Effector memory CD4-positive, alpha-beta T cell (primary cell): ENCODE results near the gene GBGT1.

ENCODE experiments used
- DNase-seq, 3 donors: peaks; one replicate each; pipeline ENCODE4 v3.0.0-alpha.2; 2020
- H3K27ac ChIP-seq: 2 replicates; pipeline ENCODE4 v1.7.0; 2013; ENCODE audit warnings: mild to moderate bottlenecking, low read length, moderate library complexity; ENCODE audit not compliant: insufficient read depth, poor library complexity, severe bottlenecking
- H3K27me3 ChIP-seq: replicated peaks from 2 replicates; pipeline ENCODE4 v1.7.0; 2013; ENCODE audit warnings: mild to moderate bottlenecking, low read length; ENCODE audit not compliant: insufficient read depth, control insufficient read depth, poor library complexity, severe bottlenecking
- H3K36me3 ChIP-seq: 2 replicates; pipeline ENCODE4 v1.7.0; 2013; ENCODE audit warnings: mild to moderate bottlenecking, low read length, moderate library complexity; ENCODE audit not compliant: control insufficient read depth, insufficient read depth
- H3K4me1 ChIP-seq: 2 replicates; pipeline ENCODE4 v1.7.0; 2013; ENCODE audit warnings: low read length, mild to moderate bottlenecking; ENCODE audit not compliant: control insufficient read depth, insufficient read depth, poor library complexity, severe bottlenecking
- H3K4me3 ChIP-seq: 2 replicates; pipeline ENCODE4 v1.7.0; 2013; ENCODE audit warnings: low read length, low read depth, mild to moderate bottlenecking; ENCODE audit not compliant: insufficient read depth, poor library complexity, severe bottlenecking
- H3K9me3 ChIP-seq: 2 replicates; pipeline ENCODE4 v1.7.0; 2013; ENCODE audit warnings: mild to moderate bottlenecking, low read length, moderate library complexity; ENCODE audit not compliant: control insufficient read depth

The GBGT1 gene

DNA sequence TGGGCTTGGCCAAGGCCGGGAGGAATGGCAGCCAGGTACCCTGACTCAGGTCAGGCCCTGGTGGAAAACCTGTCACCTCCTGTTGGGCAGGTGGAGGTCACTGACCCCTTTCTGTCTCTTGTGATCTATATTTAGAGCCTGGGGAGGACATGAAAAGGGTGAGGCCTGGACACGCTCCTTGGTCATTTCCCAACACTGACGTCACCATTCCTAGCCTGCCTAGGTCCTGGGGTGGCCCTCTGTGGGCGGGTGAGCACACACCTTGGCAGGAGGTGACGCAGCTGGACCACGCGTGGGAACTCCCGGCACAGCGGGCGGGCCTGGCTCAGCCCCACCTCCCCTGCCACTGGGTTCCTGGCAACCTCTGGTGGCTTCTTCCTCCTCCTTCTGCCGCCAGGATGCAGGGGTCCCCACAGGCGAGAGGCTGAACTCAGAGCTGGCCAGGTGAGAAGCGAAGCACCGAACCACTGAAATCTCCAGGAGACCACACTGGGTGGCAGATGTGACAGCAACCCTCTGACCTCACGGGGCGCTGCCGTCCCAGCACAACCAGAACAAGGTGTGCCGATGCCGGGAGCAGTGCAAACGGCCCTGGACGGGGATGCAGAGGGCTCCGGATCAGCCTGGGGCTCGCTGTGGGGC is 36.3 kb downstream of the GBGT1 start:
- peaks cover 73% of the 10 kb centered on the region for H3K4me1 ChIP-seq
- H3K9me3 ChIP-seq: no peaks in the 10 kb centered on the region
- H3K36me3 ChIP-seq: no peaks in the 10 kb centered on the region
- peak overlapping the region; percentile 23 for H3K4me3 ChIP-seq
- no peaks in the 10 kb centered on the region for H3K27me3 ChIP-seq
- H3K27ac ChIP-seq: peak overlapping the region; percentile 99
- DNase-seq: peak; percentile 66 to 75 (median 68)

GRCh38 chr9:133126697-133127339 is 36.9 kb downstream of the GBGT1 start:
- H3K27ac ChIP-seq: peak overlapping the region; percentile 99
- no peak overlapping the region for H3K4me3 ChIP-seq
- H3K27me3 ChIP-seq: no peaks in the 10 kb centered on the region
- no peaks in the 10 kb centered on the region for H3K36me3 ChIP-seq
- peaks cover 72% of the 10 kb centered on the region for H3K4me1 ChIP-seq
- no peaks in the 10 kb centered on the region for H3K9me3 ChIP-seq
- DNase-seq: no peak

DNA sequence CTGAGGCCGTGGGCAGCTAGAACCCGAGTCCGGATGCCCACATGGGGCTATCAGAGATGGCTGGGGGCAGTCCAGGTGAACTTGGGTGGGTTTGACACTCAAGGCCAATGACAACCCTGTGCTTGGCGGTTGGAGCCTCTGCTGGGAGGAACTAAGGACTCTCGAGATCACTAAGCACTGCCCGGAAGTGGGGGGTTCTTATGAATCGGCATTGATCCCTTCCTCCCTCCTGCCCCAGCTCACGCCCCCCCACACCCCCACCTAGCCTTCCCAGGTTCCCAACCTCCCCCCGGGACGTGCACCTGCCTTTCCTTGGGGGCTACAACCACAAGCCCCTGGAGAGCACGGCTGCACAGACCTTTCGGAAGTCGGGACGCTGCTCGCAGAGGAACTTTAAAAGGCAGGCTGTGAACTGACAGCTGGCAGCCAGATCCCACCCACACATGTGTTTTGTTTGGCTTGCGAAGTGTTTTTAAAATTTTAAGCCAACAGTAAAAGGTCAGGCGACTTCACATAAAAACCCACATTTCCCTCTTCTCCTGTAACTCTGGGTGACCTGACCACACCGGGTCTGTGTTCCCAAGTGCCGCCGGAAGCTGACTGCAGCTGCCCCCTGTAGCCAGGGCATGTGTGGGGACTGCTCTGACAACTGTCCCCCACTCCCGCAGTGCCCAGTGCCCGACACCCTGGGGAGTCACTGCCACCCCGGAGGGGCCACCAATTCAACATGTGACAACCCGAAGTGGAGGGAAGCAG is 37.6 kb downstream of the GBGT1 start:
- Histone ChIP-seq H3K27me3 (no peaks in the 10 kb centered on the region), H3K27ac (peak overlapping the region; percentile 99), H3K4me1 (peaks cover 71% of the 10 kb centered on the region), H3K9me3 (no peaks in the 10 kb centered on the region), H3K4me3 (no peak overlapping the region), H3K36me3 (no peaks in the 10 kb centered on the region)
- no peak for DNase-seq

- Histone ChIP-seq H3K4me1 (peaks cover 64% of the 10 kb centered on the region), H3K9me3 (no peaks in the 10 kb centered on the region), H3K27me3 (no peaks in the 10 kb centered on the region), H3K36me3 (no peaks in the 10 kb centered on the region), H3K4me3 (no peak overlapping the region), H3K27ac (peak overlapping the region; percentile 52)
- DNase-seq: no peak
These were observed 38.8 kb downstream of the GBGT1 start for GRCh38 chr9:133124907-133125275.

DNA sequence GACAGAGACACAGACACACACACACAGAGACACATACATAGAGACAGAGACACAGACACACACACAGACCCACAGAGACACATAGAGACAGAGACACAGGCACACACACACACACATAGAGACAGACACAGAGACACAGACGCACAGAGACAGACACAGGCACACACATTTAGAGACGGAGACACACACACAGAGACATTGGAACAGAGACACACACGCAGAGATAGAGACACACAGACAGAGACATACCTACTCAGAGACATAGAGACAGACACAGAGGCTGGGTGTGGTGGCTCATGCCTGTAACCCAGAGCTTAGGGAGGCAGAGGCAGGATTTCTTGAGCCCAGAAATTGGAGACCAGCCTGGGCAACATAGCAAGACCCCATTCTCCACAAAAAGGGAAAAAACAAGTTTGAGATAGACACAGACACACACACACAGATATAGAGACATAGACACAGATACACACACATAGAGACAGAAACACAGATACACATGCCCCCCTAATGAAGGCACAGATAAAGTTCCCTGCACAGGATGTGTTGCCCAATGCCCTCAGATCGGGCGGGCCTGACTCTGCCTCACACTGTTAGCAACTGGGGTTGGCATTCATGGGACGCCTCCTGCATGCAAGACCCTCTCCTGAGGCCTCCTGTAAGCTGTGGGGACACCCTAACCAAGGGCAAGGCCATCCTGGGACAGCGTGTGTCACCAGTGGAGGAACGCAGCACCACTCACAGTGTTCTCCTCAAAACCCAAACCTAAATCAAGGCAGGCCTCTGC is 39.4 kb downstream of the GBGT1 start:
- H3K4me3 ChIP-seq: no peak overlapping the region
- peaks cover 63% of the 10 kb centered on the region for H3K4me1 ChIP-seq
- no peaks in the 10 kb centered on the region for H3K36me3 ChIP-seq
- DNase-seq: no peak
- H3K27me3 ChIP-seq: no peaks in the 10 kb centered on the region
- peak overlapping the region; percentile 52 for H3K27ac ChIP-seq
- no peaks in the 10 kb centered on the region for H3K9me3 ChIP-seq

DNA sequence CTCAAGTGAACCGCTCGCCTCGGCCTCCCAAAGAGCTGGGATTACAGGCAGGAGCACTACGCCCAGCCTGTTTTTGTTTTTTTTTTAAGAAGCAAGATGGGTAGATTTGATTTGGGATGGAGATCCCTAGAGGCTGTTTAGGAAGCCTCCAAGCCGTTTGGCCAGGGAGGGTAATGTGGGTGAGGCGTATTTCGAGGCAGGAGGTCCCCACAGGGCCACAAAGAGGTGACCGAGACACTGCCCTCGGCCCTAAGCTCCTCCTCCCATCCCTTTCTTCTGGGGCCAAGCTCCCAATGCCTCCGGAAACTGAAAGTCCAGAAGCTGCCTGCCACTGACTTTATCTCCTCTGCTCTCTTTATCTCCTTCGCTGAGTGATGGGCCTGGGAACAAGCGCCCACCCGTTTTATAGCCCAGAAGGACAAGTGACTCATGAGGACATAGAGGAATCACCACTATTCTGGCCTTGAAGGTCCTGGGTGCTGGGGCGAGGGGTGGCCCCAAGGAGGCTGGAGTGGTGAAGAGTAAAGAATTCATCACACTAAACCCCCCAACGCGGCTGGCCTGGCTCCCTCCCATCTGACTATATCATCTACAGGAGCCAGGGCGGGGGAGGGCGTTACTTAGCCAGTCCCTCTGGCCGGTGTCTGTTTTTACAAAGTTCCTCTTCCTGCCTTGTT is 40.6 kb downstream of the GBGT1 start:
- Histone ChIP-seq H3K27ac (peak overlapping the region; percentile 95), H3K36me3 (no peaks in the 10 kb centered on the region), H3K9me3 (no peaks in the 10 kb centered on the region), H3K27me3 (no peaks in the 10 kb centered on the region), H3K4me1 (peaks cover 54% of the 10 kb centered on the region), H3K4me3 (no peak overlapping the region)
- DNase-seq: no peak

DNA sequence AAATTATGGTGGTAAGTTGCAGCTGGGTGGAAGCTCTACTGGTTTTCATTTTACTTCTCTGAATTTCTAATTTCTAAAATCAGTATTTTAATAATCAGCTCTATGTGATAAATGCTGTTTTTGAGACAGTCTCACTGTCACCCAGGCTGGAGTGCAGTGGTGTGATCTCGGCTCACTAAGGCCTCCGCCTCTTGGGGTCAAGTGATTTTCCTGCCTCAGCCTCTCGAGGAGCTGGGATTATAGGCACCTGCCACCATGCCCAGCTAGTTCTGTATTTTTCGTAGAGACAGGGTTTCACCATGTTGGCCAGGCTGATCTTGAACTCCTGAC is 41.1 kb downstream of the GBGT1 start:
- no peak overlapping the region for H3K4me3 ChIP-seq

GRCh38 chr9:133121915-133122550 is 41.7 kb downstream of the GBGT1 start:
- no peaks in the 10 kb centered on the region for H3K9me3 ChIP-seq
- H3K27ac ChIP-seq: peak overlapping the region; percentile 95
- DNase-seq: no peak
- H3K4me3 ChIP-seq: peak overlapping the region; percentile 35
- no peaks in the 10 kb centered on the region for H3K36me3 ChIP-seq
- H3K27me3 ChIP-seq: no peaks in the 10 kb centered on the region
- peaks cover 50% of the 10 kb centered on the region for H3K4me1 ChIP-seq

More for the DNA sequence above, 41.1 kb downstream of the GBGT1 start:
- Histone ChIP-seq H3K27me3 (no peaks in the 10 kb centered on the region), H3K36me3 (no peaks in the 10 kb centered on the region), H3K9me3 (no peaks in the 10 kb centered on the region), H3K27ac (peak overlapping the region; percentile 95), H3K4me1 (peaks cover 52% of the 10 kb centered on the region)
- no peak for DNase-seq

GRCh38 chr9:133121198-133121914 is 42.4 kb downstream of the GBGT1 start, which contains the start of gene RALGDS:
Gene RALGDS (minus strand): TSS chr9:133121240. CDS start chr9:133121154, 86 bp downstream.
- peak within 1 kb of the TSS; percentile 48 for H3K4me3 ChIP-seq
- peak; percentile 88 to 94 (median 91) for DNase-seq
- H3K4me1 ChIP-seq: peaks cover 50% of the 10 kb centered on the region
- H3K27ac ChIP-seq: peak within 1 kb of the TSS; percentile 95
- H3K9me3 ChIP-seq: no peaks in the 10 kb centered on the region
- no peaks in the 10 kb centered on the region for H3K27me3 ChIP-seq
- no peaks in the 10 kb centered on the region for H3K36me3 ChIP-seq
